Gastroesophageal sphincter (tissue), 3 donors: ENCODE measurements around the gene ADGRG1.

Experiments
- POLR2A ChIP-seq, 2 donors: fragments of 450-650 bp; IDR thresholded peaks; one replicate each; pipeline ENCODE4 v1.6.1; 2017; ENCODE audit warnings: antibody characterized with exemption in 2 of 2, mild to moderate bottlenecking in 2 of 2, moderate library complexity in 1 of 2
- POLR2AphosphoS5 ChIP-seq: sonication (generic); formaldehyde crosslinking; IDR thresholded peaks from one replicate; pipeline ENCODE4 v1.6.1; 2017; ENCODE audit warnings: antibody characterized with exemption
- TF ChIP-seq, protein P1 (sequence below), 4 experiments: fragments of 200-600 bp in 2 of 4; fragments of 450-650 bp in 2 of 4; sonication (generic) in 1 of 4; IDR thresholded peaks; one replicate each; pipeline ENCODE4 v1.5.1; 2017 to 2019; ENCODE audit warnings: antibody characterized with exemption in 4 of 4, mild to moderate bottlenecking in 2 of 4, moderate library complexity in 2 of 4

DNA sequence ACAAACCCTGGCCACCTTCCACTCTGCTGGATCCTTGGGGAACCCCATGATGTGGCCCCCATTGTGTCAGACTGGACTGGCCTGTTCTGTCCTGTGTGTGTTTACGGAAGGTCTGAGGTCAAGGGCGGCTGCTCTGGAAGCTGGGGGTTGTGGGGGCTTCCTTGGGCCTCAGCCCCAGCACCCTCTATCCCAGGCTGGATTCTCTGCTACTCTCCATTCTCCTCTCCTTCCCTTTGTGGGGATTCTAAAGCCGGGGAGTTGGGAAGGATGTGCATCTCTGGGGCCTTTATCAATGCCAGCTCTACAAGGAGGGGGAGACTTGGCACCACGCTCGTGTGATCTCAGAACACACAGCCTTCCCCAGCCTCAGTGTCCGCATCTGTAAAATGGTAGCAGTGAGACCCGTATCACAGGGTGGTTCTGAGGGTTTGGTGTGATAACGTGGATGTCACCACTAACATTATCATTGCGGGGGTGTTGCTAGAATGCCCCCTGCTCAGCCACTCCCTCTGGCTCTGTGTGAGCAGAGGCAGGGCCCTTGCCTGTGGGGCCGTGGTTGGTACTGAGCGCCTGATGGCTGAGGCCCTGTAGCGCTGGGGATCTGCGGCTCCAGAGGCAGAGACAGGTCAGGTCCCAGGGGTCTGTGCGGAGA lies 18.1 kb downstream of the ADGRG1 start:
- TF ChIP-seq, protein P1, sequence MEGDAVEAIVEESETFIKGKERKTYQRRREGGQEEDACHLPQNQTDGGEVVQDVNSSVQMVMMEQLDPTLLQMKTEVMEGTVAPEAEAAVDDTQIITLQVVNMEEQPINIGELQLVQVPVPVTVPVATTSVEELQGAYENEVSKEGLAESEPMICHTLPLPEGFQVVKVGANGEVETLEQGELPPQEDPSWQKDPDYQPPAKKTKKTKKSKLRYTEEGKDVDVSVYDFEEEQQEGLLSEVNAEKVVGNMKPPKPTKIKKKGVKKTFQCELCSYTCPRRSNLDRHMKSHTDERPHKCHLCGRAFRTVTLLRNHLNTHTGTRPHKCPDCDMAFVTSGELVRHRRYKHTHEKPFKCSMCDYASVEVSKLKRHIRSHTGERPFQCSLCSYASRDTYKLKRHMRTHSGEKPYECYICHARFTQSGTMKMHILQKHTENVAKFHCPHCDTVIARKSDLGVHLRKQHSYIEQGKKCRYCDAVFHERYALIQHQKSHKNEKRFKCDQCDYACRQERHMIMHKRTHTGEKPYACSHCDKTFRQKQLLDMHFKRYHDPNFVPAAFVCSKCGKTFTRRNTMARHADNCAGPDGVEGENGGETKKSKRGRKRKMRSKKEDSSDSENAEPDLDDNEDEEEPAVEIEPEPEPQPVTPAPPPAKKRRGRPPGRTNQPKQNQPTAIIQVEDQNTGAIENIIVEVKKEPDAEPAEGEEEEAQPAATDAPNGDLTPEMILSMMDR (IDR thresholded peaks at IDR 0.05), result no peak
- TF ChIP-seq POLR2A (IDR thresholded peaks at IDR 0.05), result no peak
- TF ChIP-seq POLR2AphosphoS5, result no peak
